Middle frontal gyrus (tissue), 1 donor: ENCODE results near the gene IMMT.
"Not testable (repeated sequence)": the region's sequence is repeated elsewhere in the genome, so short reads cannot be mapped to it uniquely, and the experiment has no call there.

Source experiments
- DNase-seq: peaks from one replicate; pipeline ENCODE4 v3.0.0-alpha.2; 2015; ENCODE audit warnings: low spot score; ENCODE audit errors: extremely low spot score

Gene IMMT

GRCh38 chr2:86202336-86202692 is 7.1 kb upstream of the IMMT start:
- no peak for DNase-seq

- no peak for DNase-seq
Measured at GRCh38 chr2:86201671-86202335, 6.5 kb upstream of the IMMT start.

GRCh38 chr2:86200564-86200963 is 5.3 kb upstream of the IMMT start:
- not testable (repeated sequence) for DNase-seq

- no peak for DNase-seq
Measured at GRCh38 chr2:86199834-86200177, 4.5 kb upstream of the IMMT start.

GRCh38 chr2:86195808-86196387 is 636 bp upstream of the IMMT start:
- DNase-seq, result no peak

GRCh38 chr2:86194751-86195054 is 559 bp downstream of the IMMT start:
- peak; percentile 89 for DNase-seq

GRCh38 chr2:86193901-86194567 is 1.2 kb downstream of the IMMT start:
- no peak for DNase-seq

GRCh38 chr2:86189782-86190416 is 5.4 kb downstream of the IMMT start:
- DNase-seq, result no peak

GRCh38 chr2:86186431-86186830 is 8.8 kb downstream of the IMMT start:
- no peak for DNase-seq

- no peak for DNase-seq
Measured at GRCh38 chr2:86185517-86186212, 9.6 kb downstream of the IMMT start.

- DNase-seq, result no peak
Measured at GRCh38 chr2:86176597-86176996, 18.7 kb downstream of the IMMT start.

GRCh38 chr2:86175828-86176227 is 19.4 kb downstream of the IMMT start:
- no peak for DNase-seq

- no peak for DNase-seq
Measured at GRCh38 chr2:86174445-86174844, 20.8 kb downstream of the IMMT start.

GRCh38 chr2:86172610-86173009 is 22.7 kb downstream of the IMMT start:
- no peak for DNase-seq

- DNase-seq, result no peak
Measured at GRCh38 chr2:86171295-86171694, 24.0 kb downstream of the IMMT start.

- no peak for DNase-seq
Measured at GRCh38 chr2:86170449-86170848, 24.8 kb downstream of the IMMT start.

GRCh38 chr2:86160156-86160952 is 34.9 kb downstream of the IMMT start:
- no peak for DNase-seq

GRCh38 chr2:86158286-86158685 is 37.0 kb downstream of the IMMT start:
- no peak for DNase-seq

- DNase-seq, result no peak
Measured at GRCh38 chr2:86157009-86157556, 38.2 kb downstream of the IMMT start.

- no peak for DNase-seq
Measured at GRCh38 chr2:86150502-86150901, 44.8 kb downstream of the IMMT start.

GRCh38 chr2:86147793-86148192 is 47.5 kb downstream of the IMMT start:
- DNase-seq, result no peak
